SKM-1 treated with dmso at 0.1 percent for 144 hours (cell line): ENCODE measurements around the gene TRAF2.

Experiments used
- DNase-seq: peaks from one replicate; lab custom pipeline; 2025; ENCODE audit not compliant: unreplicated experiment; lab: John Stamatoyannopoulos, UW

Gene TRAF2

DNA sequence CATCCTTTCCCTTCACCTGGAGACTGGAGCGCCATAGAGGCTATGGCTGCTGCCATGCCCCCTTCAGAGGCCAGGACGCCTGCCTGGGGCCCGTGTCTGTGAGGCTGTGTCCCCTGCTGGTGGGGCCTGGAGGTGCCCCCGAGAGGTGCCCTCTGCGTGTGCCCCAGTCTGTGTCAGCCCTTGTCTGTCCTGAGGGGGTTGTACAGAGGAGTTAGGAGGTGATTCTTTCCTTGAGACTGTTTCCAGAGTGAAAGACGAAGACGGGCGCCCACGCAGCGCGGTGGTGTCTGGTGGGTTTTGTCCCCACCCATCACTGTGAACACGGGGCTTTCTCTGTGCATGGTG is 24.6 kb downstream of the TRAF2 start:
- no peak for DNase-seq

DNA sequence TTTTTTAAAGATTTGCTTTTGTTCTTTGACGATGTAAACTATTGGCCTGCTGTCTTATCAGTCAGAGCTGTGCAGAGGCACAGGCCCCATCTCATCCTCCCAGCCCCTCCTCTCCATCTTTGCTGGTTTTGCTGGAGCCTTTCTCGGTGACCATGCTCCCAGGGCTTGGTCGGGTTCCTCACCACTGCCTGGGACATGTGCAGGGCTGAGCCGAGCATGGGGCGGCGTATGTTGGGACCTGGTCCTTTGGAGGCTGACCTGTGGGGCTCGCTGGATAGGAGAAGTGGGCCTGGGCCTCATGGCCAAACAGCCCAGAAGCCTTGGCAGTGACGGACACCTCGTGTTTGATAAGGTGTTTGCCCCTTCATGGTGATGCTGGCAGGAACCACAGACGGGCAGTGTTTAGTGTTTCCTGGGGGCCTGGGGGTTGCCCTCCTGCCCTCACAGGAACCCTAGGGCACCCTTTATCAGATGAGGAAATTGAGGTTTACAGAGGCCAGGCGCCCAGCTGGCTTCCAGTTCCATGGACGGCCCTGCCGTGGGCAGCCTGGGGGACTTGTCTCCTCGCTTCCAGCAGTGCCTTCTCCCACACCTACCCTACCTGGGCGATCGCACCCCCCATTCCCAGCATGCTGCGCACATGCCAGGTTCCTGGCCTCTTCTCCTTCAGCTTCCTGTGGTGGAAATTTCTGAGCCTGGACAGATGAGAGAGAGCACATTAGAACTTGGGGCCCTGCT is 27.6 kb downstream of the TRAF2 start:
- no peak for DNase-seq

GRCh38 chr9:136915632-136916329 is 29.5 kb downstream of the TRAF2 start:
- DNase-seq: no peak

DNA sequence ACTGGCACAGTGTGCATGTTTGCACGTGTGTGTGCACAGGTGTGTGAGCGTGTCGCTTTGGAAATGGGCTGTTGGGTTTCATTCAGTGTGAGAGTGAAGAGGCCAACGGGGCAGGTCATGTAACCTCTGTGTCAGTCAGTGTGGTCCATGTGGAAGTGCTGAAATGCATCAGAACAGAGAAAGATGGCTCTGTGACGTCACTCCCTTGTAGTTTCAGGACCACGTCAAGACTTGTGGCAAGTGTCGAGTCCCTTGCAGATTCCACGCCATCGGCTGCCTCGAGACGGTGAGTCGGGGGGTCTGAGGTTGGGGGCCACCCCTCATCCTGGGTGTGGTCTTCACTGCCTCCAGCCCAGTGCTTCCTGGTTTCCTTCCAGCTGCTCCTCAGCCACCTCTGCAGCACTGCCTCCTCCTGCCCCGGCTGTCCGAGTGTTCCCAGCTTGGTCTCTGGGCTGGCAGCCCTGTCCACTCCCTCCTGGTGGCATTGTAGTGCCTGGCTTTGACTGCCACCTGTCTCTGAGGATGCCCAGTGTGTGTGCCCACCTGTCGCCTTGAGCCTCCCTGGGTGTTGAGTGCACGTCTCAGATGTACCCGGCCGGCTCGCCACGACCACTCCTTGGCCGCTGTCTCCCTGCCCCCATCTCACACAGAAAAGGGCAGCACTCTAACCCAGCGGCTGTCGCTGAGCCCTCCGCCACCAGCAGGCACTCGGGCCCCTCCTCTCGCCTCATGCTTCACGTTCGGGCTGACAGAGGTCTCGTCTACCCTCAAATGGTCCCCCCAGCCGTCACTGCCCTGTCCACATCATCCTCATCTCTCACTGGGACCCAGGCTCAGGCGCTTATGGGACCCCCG is 30.2 kb downstream of the TRAF2 start:
- no peak for DNase-seq

DNA sequence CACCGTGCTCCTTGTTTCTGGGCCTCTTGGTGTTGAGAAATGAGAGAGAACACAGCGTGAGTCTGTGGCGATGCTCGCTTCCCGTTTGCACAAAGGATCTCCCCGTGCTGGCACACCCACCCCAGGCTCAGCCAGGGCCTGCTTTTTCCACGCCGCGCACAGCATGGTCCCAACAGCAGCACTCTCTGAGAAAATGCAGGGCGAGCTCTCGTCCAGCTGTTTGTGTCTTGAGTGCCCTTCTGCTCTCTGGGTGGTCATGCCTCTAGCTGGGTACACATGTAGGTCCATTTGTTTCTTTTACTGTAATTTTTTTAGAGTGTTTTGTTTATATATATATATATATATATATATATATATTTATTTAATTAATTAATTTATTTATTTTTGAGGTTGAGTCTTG is 31.6 kb downstream of the TRAF2 start:
- no peak for DNase-seq

- DNase-seq: no peak
Observed at GRCh38 chr9:136920069-136920468, 33.8 kb downstream of the TRAF2 start.

DNA sequence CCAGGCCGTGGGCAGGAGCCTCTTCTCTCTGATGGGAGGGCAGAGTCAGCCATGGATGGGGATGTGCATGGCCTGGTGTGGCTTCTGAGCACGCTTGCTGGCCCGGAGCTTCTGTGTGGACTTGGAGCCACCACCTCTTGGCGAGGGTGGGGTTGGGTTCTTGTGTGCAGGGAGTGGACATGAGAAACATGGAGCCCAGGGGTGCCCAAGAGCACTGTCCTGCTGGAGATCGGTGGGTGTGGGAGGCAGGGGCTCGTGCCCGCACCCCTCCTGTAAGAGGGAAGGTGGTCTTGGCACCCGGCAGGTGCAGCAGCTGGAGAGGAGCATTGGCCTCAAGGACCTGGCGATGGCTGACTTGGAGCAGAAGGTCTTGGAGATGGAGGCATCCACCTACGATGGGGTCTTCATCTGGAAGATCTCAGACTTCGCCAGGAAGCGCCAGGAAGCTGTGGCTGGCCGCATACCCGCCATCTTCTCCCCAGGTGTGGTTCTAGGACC is 34.5 kb downstream of the TRAF2 start:
- no peak for DNase-seq

GRCh38 chr9:136921307-136921706 is 35.0 kb downstream of the TRAF2 start:
- DNase-seq: no peak

GRCh38 chr9:136921718-136922117 is 35.4 kb downstream of the TRAF2 start:
- DNase-seq: no peak

DNA sequence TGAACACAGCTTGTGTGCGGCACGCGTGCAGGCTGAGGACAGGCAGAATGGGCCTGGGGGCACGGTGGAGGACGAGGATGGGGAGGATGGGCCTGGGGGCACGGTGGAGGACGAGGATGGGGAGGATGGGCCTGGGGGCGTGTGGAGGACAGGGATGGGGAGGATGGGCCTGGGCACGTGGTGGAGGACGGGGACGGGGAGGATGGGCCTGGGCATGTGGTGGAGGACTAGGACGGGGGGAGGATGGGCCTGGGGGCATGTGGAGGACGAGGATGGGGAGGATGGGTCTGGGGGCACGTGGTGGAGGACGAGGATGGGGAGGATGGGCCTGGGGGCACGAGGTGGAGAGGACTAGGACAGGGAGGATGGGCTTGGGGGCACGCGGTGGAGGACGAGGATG is 36.2 kb downstream of the TRAF2 start:
- DNase-seq: no peak

GRCh38 chr9:136923881-136924280 is 37.6 kb downstream of the TRAF2 start:
- no peak for DNase-seq

- no peak for DNase-seq
Observed at GRCh38 chr9:136925414-136926153, 39.3 kb downstream of the TRAF2 start.

- no peak for DNase-seq
Observed at GRCh38 chr9:136926154-136926704, 39.9 kb downstream of the TRAF2 start.

DNA sequence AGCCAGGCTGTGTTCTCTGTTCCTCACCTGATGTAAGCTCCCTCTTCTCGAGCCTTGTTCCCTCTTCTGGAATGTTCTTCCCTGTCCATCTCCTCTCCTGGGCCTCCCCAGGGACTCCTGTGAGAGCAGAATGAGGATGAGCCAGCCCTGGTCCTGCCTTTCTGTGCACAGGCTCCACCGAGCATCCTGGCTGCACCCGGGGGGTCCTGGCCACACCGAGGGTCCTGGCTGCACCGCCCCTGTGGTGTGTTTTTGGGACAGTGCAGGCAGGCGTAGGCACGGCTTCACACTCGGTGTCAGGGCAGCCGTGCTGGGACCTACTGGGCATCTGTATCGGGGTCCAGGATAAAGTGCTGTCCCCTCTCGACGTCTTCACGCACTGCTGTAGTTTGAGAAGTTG is 40.4 kb downstream of the TRAF2 start:
- no peak for DNase-seq

GRCh38 chr9:136927343-136928271 is 41.3 kb downstream of the TRAF2 start:
- no peak for DNase-seq

DNA sequence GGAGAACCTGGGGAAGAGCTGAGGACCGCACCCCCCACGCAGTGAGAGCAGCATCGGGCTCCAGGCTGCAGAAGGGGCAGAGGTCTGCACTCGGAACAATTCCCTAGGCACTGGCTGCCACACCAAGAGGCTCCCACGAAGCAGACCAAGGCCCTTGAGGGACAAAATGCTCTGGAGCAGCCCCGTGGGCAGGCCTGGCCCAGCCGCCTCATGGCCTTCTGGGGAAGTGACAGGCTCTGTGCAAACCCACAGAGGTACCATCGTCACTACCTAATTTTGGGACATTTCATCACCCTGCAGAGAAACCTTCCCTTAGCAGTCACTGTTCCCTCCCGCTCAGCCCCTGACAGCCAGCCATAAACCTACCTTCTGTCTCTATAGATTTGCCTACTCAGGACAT is 42.3 kb downstream of the TRAF2 start:
- DNase-seq: peak; percentile 26

GRCh38 chr9:136930014-136930413 is 43.7 kb downstream of the TRAF2 start:
- no peak for DNase-seq

DNA sequence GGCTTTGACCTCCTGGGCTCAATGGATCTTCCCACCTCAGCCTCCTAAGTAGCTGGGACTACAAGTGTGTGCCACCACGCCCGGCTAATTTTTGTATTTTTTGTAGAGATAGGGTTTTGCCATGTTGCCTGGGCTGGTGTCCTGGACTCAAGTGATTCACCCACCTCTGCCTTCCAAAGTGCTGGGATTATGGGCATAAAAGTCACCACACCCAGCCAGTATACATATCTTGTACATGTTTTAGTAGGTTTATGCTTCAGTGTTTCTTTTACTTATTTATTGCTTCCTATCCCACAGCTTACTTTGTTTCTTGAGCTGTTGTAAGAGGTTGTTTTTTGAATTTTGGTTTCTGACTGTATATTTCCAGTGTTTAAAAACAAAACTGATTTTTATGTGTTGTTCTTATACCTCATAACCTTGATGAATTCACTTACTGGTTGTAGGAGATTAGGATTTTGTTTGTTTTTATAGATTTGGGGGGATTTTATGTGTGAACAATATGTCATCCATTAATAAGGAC is 45.4 kb downstream of the TRAF2 start:
- DNase-seq: no peak

DNA sequence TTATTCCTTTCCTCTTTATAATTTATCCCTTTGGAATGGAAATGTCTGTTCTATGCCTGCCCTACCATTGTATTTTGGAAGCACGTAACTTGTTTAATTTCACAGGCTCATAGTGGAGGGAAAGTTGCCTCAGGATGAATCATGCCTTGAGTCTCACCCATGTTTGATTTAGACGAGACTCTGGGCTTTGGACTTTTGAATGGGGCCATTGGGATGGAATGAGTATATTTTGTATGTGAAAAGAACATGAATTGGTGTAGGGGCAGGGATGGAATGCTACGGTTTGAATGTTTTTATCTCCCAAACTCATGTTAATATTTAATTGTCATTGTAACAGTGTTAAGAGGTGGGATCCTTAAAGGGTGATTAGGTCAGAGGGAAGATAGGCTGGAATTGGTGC is 48.0 kb downstream of the TRAF2 start:
- no peak for DNase-seq
